Upper lobe of left lung (tissue), 6 donors: Measurements from ENCODE around the gene RABGAP1. TPM values are rescaled to one million over a fixed set of nuclear protein-coding genes. Genes with fewer than 3 reads are reported as not detected.
A peak's percentile ranks its signal among the peaks of the same experiment; 100 is the strongest.
"Not testable (repeated sequence)": the region's sequence is repeated elsewhere in the genome, so short reads cannot be mapped to it uniquely, and the experiment has no call there.

Source experiments
- ATAC-seq, 2 donors: fragments of 200-7000 bp; cut with Tn5 transposase; one replicate each; pipeline ENCODE4 v1.9.1; 2022; ENCODE audit warnings: mild to moderate bottlenecking in 2 of 2, moderate library complexity in 2 of 2; ENCODE audit not compliant: low FRiP score in 2 of 2
- DNase-seq, 2 donors: peaks; one replicate each; pipeline ENCODE4 v3.0.0-alpha.2; 2019 to 2020
- H3K27ac ChIP-seq, 4 donors: fragments of 200-600 bp; sonication (generic); one replicate each; pipeline ENCODE4 v1.5.1; 2016 to 2019
- H3K27me3 ChIP-seq, 4 donors: fragments of 200-600 bp; sonication (generic); one replicate each; pipeline ENCODE4 v1.5.1; 2017 to 2019
- H3K36me3 ChIP-seq, 4 donors: fragments of 200-600 bp; sonication (generic); one replicate each; pipeline ENCODE4 v1.5.1; 2016 to 2019
- H3K4me1 ChIP-seq, 4 donors: fragments of 200-600 bp; sonication (generic); one replicate each; pipeline ENCODE4 v1.5.1; 2018 to 2019
- H3K4me3 ChIP-seq, 4 donors: fragments of 200-600 bp; sonication (generic); one replicate each; pipeline ENCODE4 v1.5.1; 2017 to 2019; ENCODE audit warnings: mild to moderate bottlenecking in 2 of 4, moderate library complexity in 1 of 4
- H3K9me3 ChIP-seq, 4 donors: fragments of 200-600 bp; sonication (generic); one replicate each; pipeline ENCODE4 v1.5.1; 2018 to 2019
- CTCF ChIP-seq, 6 experiments: fragments of 450-650 bp in 4 of 6; fragments of 200-600 bp in 2 of 6; sonication (generic) in 2 of 6; IDR thresholded peaks; one replicate each; pipeline ENCODE4 v1.5.1; 2016 to 2019; ENCODE audit warnings: antibody characterized with exemption in 6 of 6
- EP300 ChIP-seq, 4 donors: sonication (generic); formaldehyde crosslinking; IDR thresholded peaks; one replicate each; pipeline ENCODE4 v1.5.1; 2017; ENCODE audit warnings: antibody characterized with exemption in 4 of 4, control low read depth in 2 of 4
- POLR2A ChIP-seq, 4 donors: fragments of 450-650 bp; IDR thresholded peaks; one replicate each; pipeline ENCODE4 v1.5.1; 2016 to 2017; ENCODE audit warnings: antibody characterized with exemption in 4 of 4, mild to moderate bottlenecking in 2 of 4
- POLR2AphosphoS5 ChIP-seq, 2 donors: sonication (generic); formaldehyde crosslinking; IDR thresholded peaks; one replicate each; pipeline ENCODE4 v1.5.1; 2017; ENCODE audit warnings: antibody characterized with exemption in 2 of 2
- WGBS, 2 donors: methylation state at CpG; one replicate each; pipeline ENCODE4 v1.1.5; 2017 to 2018; 5-methylcytosine and 5-hydroxymethylcytosine counted together
- total RNA-seq, 6 donors: library from RNA; depleted of rRNA in 4 of 6; stranded (reverse); fragments of >200 nt in 4 of 6; gene quantifications; one replicate each; pipeline versions ENCODE4 v1.1.0 to v1.2.1, GENCODE V29; 2016 to 2021
- donor health status: DM: no; HTN: no; CAD: no; lungs with moderate emphysema.
- donor health status: DM: no; HTN: yes; CAD: no; lungs with severe emphysema.

RABGAP1 gene
- total RNA-seq, 6 donors from 2014 or later = 41.7 to 147 (median 62.6) TPM

- TF ChIP-seq POLR2A (IDR thresholded peaks at IDR 0.05) = peak; percentile 80 to 99 (median 95)
- peak in 3 of 6 experiments; percentile 4 to 30 (median 28) for TF ChIP-seq CTCF (IDR thresholded peaks at IDR 0.05)
- TF ChIP-seq POLR2AphosphoS5 (IDR thresholded peaks at IDR 0.05) = peak; percentile 92 to 97
- TF ChIP-seq EP300 (IDR thresholded peaks at IDR 0.05) = no peak
- DNase-seq (peak; percentile 92 to 98), ATAC-seq (peak; percentile 98 to 100)
- Histone ChIP-seq H3K36me3 (peaks cover 0 to 15% (median 1%) of the 10 kb centered on the region in 4 donors), H3K4me3 (peak within 1 kb of the TSS; percentile 77 to 88 (median 86)), H3K27ac (peak within 1 kb of the TSS; percentile 87 to 98 (median 96)), H3K9me3 (no peaks in the 10 kb centered on the region), H3K27me3 (no peaks in the 10 kb centered on the region), H3K4me1 (peaks cover 24 to 40% (median 33%) of the 10 kb centered on the region in 4 donors)
- WGBS, 2 donors = 0 to 1% methylated on average over 30 to 33 of the region's 77 CpGs
Measured at GRCh38 chr9:122904823-122905710, 35.8 kb upstream of the RABGAP1 start, which contains the start of gene RC3H2. Gene RC3H2, minus strand, starts transcription at chr9:122905359. Its CDS starts 7,850 bp downstream, at chr9:122897509.

GRCh38 chr9:122906122-122906521 is 34.7 kb upstream of the RABGAP1 start:
- WGBS, 2 donors = 93 to 95% methylated on average over 16 of the region's 16 CpGs
- H3K4me3 ChIP-seq, H3K9me3 ChIP-seq, H3K27me3 ChIP-seq, H3K27ac ChIP-seq, ATAC-seq: not testable (repeated sequence)
- Histone ChIP-seq H3K4me1 (peaks cover 18 to 30% (median 23%) of the 10 kb centered on the region in 4 donors), H3K36me3 (peaks cover 4 to 26% (median 9%) of the 10 kb centered on the region in 4 donors)
- peak in 1 of 2 donors; percentile 39 for DNase-seq

- H3K27ac ChIP-seq = peak overlapping the region; percentile 80 to 91 (median 86)
- DNase-seq = no peak
- H3K4me3 ChIP-seq = peak overlapping the region; percentile 58 to 91 (median 62)
- no peak for TF ChIP-seq POLR2A (IDR thresholded peaks at IDR 0.05)
- TF ChIP-seq CTCF (IDR thresholded peaks at IDR 0.05) = no peak
- TF ChIP-seq EP300 (IDR thresholded peaks at IDR 0.05) = no peak
- TF ChIP-seq POLR2AphosphoS5 (IDR thresholded peaks at IDR 0.05) = no peak
- no peaks in the 10 kb centered on the region for H3K9me3 ChIP-seq
- peaks cover 6 to 30% (median 9%) of the 10 kb centered on the region in 4 donors for H3K36me3 ChIP-seq
- no peak for ATAC-seq
- peaks cover 8 to 18% (median 12%) of the 10 kb centered on the region in 4 donors for H3K4me1 ChIP-seq
- 4 to 7% methylated on average over 9 of the region's 9 CpGs for WGBS, 2 donors
- no peaks in the 10 kb centered on the region for H3K27me3 ChIP-seq
Measured at GRCh38 chr9:122912671-122912963, 28.2 kb upstream of the RABGAP1 start.

- Histone ChIP-seq H3K36me3 (peaks cover 6 to 32% (median 9%) of the 10 kb centered on the region in 4 donors), H3K27ac (peak within 1 kb of the TSS; percentile 80 to 91 (median 86)), H3K4me1 (peaks cover 8 to 18% (median 12%) of the 10 kb centered on the region in 4 donors), H3K4me3 (peak within 1 kb of the TSS; percentile 58 to 91 (median 62)), H3K27me3 (no peaks in the 10 kb centered on the region), H3K9me3 (no peaks in the 10 kb centered on the region)
- TF ChIP-seq POLR2AphosphoS5 (IDR thresholded peaks at IDR 0.05) (peak; percentile 58 to 79), CTCF (IDR thresholded peaks at IDR 0.05) (no peak), POLR2A (IDR thresholded peaks at IDR 0.05) (peak in 2 of 4 donors; percentile 48 to 54)
- DNase-seq = peak in 1 of 2 donors; percentile 85
- ATAC-seq = peak; percentile 95 to 99
- 1 to 4% methylated on average over 30 to 35 of the region's 35 CpGs for WGBS, 2 donors
Measured at GRCh38 chr9:122912964-122913673, 27.7 kb upstream of the RABGAP1 start, which contains the start of gene ZBTB6. Gene ZBTB6, minus strand, starts transcription at chr9:122913323. Its CDS starts 1,251 bp downstream, at chr9:122912072.

GRCh38 chr9:122918310-122918709 is 22.5 kb upstream of the RABGAP1 start:
- ATAC-seq (no peak), DNase-seq (no peak)
- WGBS, 2 donors = 78 to 87% methylated on average over 2 of the region's 2 CpGs

More at GRCh38 chr9:122918310-122918709, 22.5 kb upstream of the RABGAP1 start:
- TF ChIP-seq POLR2AphosphoS5 (IDR thresholded peaks at IDR 0.05) (no peak), EP300 (IDR thresholded peaks at IDR 0.05) (no peak), CTCF (IDR thresholded peaks at IDR 0.05) (no peak), POLR2A (IDR thresholded peaks at IDR 0.05) (no peak)
- no peaks in the 10 kb centered on the region for H3K9me3 ChIP-seq
- peaks cover 0 to 32% (median 10%) of the 10 kb centered on the region in 4 donors for H3K36me3 ChIP-seq
- H3K4me3 ChIP-seq = no peak overlapping the region
- no peaks in the 10 kb centered on the region for H3K27me3 ChIP-seq
- no peak overlapping the region for H3K27ac ChIP-seq
- H3K4me1 ChIP-seq = peaks cover 0 to 6% (median 2%) of the 10 kb centered on the region in 4 donors
